Body of pancreas (tissue), 4 donors: Measurements from ENCODE around the gene FRMD5.

Experiments
- POLR2A ChIP-seq, 3 donors: fragments of 450-650 bp; IDR thresholded peaks; one replicate each; pipeline ENCODE4 v1.6.1; 2016; ENCODE audit warnings: antibody characterized with exemption in 3 of 3, mild to moderate bottlenecking in 2 of 3
- TF ChIP-seq, protein P1 (sequence below), 7 experiments: fragments of 450-650 bp in 4 of 7; fragments of 200-600 bp in 3 of 7; sonication (generic) in 3 of 7; IDR thresholded peaks; one replicate each; pipeline ENCODE4 v1.5.1; 2016 to 2019; ENCODE audit warnings: antibody characterized with exemption in 7 of 7

DNA sequence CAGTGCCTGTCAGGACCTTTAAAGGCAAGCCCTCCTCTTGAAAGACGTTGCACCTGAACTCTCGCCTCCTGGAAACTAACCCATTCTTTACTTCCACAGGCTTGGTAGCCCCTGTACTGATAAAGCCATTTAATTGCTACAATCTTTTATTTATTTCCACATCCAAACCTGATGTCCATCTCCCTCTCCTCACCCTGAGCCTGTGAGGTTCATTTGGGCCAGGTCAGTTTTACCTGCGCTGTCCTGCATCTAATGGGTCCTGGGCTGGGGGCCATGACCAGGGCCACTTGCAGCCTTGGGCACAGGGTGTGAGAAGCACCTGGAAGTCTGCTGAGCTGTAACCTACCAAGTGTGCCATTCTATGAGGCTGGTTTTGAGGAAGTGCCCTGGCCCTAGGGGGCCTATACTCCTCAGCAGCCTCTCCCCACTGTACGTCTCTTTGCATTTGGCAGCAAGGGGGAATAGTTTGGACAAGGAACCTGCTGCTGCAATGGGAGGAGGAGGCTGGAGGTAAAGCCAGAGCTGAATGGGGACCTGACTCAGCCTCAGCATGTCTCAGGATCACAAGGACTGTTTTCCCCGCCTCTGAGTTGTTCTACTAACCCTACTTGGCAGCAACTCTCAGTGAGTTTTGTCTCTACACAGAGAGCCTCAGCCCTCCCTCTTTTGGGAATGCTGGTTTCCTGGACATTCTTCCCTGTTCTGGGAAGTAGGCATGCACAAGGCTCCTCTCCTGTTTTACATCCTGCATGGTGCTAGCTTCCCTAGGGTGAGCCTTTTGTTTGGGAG lies 314.5 kb downstream of the FRMD5 start:
- TF ChIP-seq, protein P1, sequence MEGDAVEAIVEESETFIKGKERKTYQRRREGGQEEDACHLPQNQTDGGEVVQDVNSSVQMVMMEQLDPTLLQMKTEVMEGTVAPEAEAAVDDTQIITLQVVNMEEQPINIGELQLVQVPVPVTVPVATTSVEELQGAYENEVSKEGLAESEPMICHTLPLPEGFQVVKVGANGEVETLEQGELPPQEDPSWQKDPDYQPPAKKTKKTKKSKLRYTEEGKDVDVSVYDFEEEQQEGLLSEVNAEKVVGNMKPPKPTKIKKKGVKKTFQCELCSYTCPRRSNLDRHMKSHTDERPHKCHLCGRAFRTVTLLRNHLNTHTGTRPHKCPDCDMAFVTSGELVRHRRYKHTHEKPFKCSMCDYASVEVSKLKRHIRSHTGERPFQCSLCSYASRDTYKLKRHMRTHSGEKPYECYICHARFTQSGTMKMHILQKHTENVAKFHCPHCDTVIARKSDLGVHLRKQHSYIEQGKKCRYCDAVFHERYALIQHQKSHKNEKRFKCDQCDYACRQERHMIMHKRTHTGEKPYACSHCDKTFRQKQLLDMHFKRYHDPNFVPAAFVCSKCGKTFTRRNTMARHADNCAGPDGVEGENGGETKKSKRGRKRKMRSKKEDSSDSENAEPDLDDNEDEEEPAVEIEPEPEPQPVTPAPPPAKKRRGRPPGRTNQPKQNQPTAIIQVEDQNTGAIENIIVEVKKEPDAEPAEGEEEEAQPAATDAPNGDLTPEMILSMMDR (IDR thresholded peaks at IDR 0.05) = no peak
- TF ChIP-seq POLR2A (IDR thresholded peaks at IDR 0.05) = no peak
